Measurements from ENCODE around the gene KRTDAP.

GRCh38 chr19:35486268-35486708 is 4.0 kb downstream of the KRTDAP start:
- TF ChIP-seq CTCF (IDR thresholded peaks at IDR 0.05; ENCODE audit: insufficient read depth, low read length): no peak
- no peak for TF ChIP-seq POLR2AphosphoS5 (IDR thresholded peaks at IDR 0.05; ENCODE audit: low read depth)
- TF ChIP-seq REST (IDR thresholded peaks at IDR 0.05; ENCODE audit: insufficient replicate concordance, low read depth): no peak
